Measurements from ENCODE around the gene FTO.

Gene FTO

GRCh38 chr16:53755026-53755910 is 51.3 kb downstream of the FTO start:
- no peak for DNase-seq

DNA sequence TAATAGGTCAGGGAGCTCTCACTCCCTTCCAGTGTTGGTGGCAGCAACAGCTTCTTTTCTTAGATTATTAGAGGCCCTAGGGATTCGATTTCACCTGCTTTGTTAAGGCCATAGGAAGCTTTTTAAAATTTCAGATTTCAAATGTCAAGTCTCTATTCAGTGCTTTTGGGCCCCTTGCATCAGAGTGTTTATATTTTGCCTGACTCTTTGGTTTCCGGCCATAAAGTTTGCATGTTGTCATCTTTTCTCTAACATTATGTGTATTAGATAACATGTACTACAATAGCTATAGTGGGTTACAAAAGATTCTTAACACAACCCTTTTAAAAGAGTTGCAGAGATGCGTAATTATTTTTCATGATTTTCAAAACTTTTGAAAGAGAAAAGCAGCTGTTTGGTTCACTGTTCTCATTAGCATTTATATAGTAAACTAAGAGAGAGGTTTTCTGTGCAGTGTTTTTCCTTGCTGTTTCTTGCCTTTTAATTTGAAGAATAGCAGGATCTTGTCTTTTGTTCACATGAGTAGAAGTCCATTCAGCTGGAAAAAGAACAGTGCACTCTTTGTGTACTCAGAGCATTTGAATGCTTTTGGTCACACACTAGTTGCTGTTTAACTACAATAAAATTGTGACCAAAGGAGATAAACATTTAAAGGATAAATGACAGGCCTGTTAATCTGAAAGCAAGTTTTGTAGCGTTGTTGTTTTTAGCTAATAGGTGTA is 52.5 kb downstream of the FTO start:
- no peak for DNase-seq

DNA sequence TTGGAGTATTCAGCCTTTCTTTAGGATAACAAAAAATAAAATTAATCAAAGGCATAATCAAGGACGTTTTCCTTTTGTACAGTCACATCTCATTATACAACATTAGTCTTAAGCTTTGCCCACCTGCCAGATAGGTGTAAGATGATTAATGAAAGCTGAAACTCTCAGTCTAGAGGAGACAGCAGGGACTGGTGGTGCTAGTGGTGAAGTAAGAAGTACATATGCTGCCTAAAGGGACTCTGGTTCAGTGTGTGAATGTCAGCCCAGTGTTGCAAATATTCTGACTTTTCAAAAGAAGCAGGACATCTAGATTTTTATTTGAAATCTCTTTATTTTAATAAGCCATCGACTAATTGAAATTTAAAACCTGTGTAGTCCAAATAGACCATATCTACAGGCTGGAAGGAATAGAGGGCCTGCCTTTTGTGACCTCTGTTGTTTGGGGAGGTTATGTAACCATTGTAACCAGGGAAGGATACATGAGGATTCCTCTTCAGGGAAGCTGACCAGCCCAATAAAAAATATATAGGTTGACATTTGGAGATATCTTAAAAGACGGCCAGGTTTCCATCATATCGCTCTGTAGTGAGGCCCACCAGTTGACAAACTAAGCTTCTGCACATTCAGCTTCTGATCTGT is 54.1 kb downstream of the FTO start:
- no peak for DNase-seq

- no peak for DNase-seq
Measured at GRCh38 chr16:53761962-53762703, 58.2 kb downstream of the FTO start.

DNA sequence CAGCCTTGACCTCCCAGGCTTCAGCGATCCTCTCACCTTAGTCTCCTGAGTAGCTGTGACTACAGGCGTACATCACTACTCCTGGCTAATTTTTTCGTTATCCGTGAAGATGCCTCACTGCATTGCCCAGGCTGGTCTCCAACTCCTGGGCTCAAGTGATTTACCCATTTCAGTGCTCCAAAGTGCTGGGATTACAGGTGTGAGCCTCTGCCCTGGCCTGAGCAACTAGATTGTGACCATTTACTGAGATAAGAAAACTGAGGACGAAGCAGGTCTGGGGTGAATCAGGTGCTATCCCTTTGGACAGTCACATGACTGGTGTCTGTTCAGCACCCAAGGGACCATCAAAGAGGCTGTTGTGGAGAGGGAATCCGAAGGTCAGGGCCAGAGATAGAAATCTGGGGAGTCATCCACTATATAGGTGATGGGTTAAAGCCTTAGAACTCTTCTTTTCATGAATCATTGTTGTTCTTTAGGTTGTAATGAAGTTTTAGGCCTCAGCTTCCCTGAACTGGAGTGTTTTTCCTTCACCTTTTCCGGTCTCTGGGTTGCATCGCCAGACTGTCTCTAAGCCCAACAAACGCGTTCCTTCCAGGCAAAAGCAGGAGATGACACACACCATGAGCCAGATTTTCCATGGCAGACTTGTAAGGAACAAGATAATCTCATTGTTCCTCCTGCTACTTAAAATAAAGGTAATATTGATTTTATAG is 62.5 kb downstream of the FTO start:
- DNase-seq = no peak

DNA sequence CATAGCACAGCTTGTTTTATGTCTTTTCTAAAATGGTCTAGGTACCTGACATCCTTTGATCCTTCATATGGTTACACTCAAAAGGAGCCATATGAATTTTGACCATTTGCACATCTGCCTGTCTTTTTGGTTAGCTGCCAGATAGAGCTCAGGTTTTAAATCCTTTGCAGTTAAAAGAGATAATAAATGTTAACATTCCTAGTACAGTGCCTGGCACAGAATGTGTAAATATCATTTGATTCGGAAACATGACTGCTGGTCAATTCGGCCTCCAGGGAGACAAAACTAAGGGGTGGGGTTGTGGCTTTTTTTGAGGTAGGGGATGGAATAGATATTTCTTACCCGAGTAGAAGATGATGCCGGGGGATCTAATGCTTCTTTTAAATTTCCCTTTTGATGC is 64.2 kb downstream of the FTO start:
- DNase-seq = no peak

DNA sequence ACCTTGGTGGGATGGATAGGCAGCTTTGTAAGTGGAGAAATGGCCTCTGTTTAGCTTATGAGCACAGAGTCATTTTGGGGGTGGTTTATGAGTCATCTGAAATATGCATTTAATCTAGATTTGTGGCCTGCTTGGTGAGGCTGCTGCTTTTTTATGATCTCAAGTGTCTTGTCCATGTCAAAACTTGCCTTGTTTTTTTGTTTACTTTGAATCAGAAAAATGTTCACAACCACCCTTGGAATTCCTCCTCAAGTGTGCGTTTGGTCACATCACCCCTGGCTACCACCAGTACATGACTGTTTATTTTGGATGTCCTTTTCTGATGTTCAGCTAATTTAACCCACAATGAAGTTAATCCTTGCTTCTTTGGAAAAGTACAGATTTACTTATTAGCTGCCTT is 64.6 kb downstream of the FTO start:
- DNase-seq = no peak

DNA sequence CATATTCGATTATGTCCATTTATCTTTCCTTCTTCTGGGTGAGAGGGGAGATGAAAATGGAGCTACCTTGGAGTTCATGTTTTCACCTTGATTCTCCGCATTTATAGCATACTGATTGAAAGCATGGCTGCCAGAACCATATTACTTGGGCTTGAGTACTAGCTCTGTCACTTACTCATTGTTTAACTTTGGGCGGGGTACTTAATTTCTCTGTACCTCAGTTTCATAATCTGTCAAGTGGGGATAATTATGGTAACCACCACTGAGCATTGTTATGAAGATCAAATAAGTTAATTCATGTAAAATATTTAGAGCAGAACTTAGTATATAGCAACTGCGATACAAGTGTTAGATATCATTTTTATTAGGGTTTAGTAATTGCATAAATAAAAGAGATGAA is 65.2 kb downstream of the FTO start:
- DNase-seq = no peak

GRCh38 chr16:53769787-53770186 is 65.8 kb downstream of the FTO start:
- DNase-seq = no peak

GRCh38 chr16:53770641-53771040 is 66.7 kb downstream of the FTO start:
- no peak for DNase-seq

- no peak for DNase-seq
Measured at GRCh38 chr16:53771655-53772497, 67.9 kb downstream of the FTO start.

- DNase-seq = peak; percentile 47 to 51
Measured at GRCh38 chr16:53773150-53773846, 69.3 kb downstream of the FTO start.

- no peak for DNase-seq
Measured at GRCh38 chr16:53773881-53774280, 69.9 kb downstream of the FTO start.

- DNase-seq = no peak
Measured at GRCh38 chr16:53775106-53775820, 71.3 kb downstream of the FTO start.

DNA sequence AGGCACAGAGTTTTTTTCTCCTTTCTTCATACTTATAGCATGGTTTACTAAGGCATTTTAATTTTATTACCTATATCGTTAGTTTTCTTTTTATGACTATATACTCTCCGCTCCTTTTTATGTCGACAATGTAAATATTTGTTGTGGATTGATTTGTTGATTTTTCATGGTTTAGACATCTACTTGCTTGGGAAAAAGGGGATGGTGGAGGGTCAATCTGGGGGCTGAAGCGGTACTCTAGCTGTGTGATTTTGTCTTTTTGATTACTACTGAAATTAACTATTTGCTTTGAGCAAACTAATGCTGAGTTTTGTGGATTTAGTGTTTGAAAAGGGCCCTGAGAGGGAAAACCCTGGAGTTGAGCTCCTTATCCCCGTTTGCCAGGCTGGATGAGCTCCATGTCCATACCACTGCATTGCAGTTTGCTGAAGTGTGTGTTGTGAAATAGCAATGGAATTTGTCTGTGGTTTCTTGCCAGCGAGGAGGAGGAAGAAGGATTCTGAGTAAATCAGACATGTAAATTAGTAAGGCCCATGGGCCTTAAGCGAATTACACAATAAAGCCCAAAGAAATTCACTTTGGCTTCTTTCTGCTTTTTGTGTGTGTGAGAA is 72.0 kb downstream of the FTO start:
- DNase-seq = peak; percentile 73 to 89

- DNase-seq = no peak
Measured at GRCh38 chr16:53779186-53779585, 75.2 kb downstream of the FTO start.

DNA sequence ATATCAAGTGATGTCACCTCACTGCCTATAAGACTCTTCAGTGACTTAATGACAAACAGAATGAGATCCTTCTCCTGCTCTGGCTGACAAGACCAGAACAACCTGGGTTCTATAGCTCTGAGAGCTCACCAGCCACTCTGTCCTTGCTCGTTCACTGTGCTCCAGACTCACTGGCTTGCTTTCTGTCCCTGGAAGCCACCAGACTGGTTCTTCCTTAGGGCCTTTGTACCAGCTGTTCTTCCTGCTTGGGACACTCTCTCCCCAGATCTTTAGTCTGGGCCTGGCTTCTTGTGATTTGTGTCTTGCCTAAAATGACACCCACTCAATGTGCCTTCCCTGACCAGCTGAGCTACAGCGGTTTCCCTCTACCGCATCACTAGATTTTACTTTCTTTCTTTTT is 76.1 kb downstream of the FTO start:
- DNase-seq = no peak

- no peak for DNase-seq
Measured at GRCh38 chr16:53781023-53781605, 77.2 kb downstream of the FTO start.

GRCh38 chr16:53782148-53782547 is 78.2 kb downstream of the FTO start:
- DNase-seq = no peak
